H9 (cell line): ENCODE measurements around the gene DSCAM. TPM values are rescaled to one million over a fixed set of nuclear protein-coding genes. Genes with fewer than 3 reads are reported as not detected.

Experiments used
- DNase-seq: peaks from one replicate; pipeline ENCODE4 v3.0.0-alpha.2; 2017
- H2AFZ ChIP-seq: one replicate; pipeline ENCODE4 v1.6.1; 2013; ENCODE audit warnings: mild to moderate bottlenecking, low read length, control low read depth, moderate library complexity
- H2AK5ac ChIP-seq: 2 replicates; pipeline ENCODE4 v1.6.1; 2013; ENCODE audit warnings: low read length, control low read depth, mixed read lengths; ENCODE audit not compliant: insufficient read length
- H2BK120ac ChIP-seq: one replicate; pipeline ENCODE4 v1.6.1; 2013; ENCODE audit warnings: low read depth, mild to moderate bottlenecking, low read length, control low read depth, inconsistent platforms; ENCODE audit not compliant: poor library complexity, severe bottlenecking
- H2BK12ac ChIP-seq: 2 replicates; pipeline ENCODE4 v1.6.1; 2013; ENCODE audit warnings: low read length, control low read depth, mixed read lengths, low read depth; ENCODE audit not compliant: insufficient read length
- H2BK15ac ChIP-seq: 2 replicates; pipeline ENCODE4 v1.6.1; 2013; ENCODE audit warnings: low read depth, low read length, control low read depth
- H2BK20ac ChIP-seq: one replicate; pipeline ENCODE4 v1.6.1; 2013; ENCODE audit warnings: low read depth, mild to moderate bottlenecking, low read length, control low read depth, inconsistent platforms; ENCODE audit not compliant: poor library complexity, severe bottlenecking
- H2BK5ac ChIP-seq: 2 replicates; pipeline ENCODE4 v1.6.1; 2013; ENCODE audit warnings: low read length, control low read depth, mixed read lengths; ENCODE audit not compliant: insufficient read length
- H3K14ac ChIP-seq: 2 replicates; pipeline ENCODE4 v1.6.1; 2013; ENCODE audit warnings: low read length, control low read depth; ENCODE audit not compliant: insufficient read depth
- H3K18ac ChIP-seq: 2 replicates; pipeline ENCODE4 v1.6.1; 2013; ENCODE audit warnings: low read depth, mild to moderate bottlenecking, mixed read lengths, low read length, control low read depth; ENCODE audit not compliant: insufficient read length
- H3K23ac ChIP-seq: 2 replicates; pipeline ENCODE4 v1.6.1; 2013; ENCODE audit warnings: low read length, control low read depth, mixed read lengths, low read depth; ENCODE audit not compliant: insufficient read length
- H3K23me2 ChIP-seq: 2 replicates; pipeline ENCODE4 v1.6.1; 2013; ENCODE audit warnings: low read depth, mild to moderate bottlenecking, mixed read lengths, low read length, control low read depth; ENCODE audit not compliant: insufficient read length, poor library complexity, severe bottlenecking
- H3K27ac ChIP-seq: 2 replicates; pipeline ENCODE4 v1.5.1; 2013; ENCODE audit warnings: low read length, control low read depth, mixed read lengths, low read depth; ENCODE audit not compliant: insufficient read length
- H3K27me3 ChIP-seq: 2 replicates; pipeline ENCODE4 v1.6.1; 2013; ENCODE audit warnings: low read length, control low read depth, inconsistent platforms; ENCODE audit not compliant: insufficient read depth
- H3K4ac ChIP-seq: 2 replicates; pipeline ENCODE4 v1.6.1; 2013; ENCODE audit warnings: low read depth, mild to moderate bottlenecking, control low read depth, inconsistent platforms, low read length, moderate library complexity
- H3K4me1 ChIP-seq: 2 replicates; pipeline ENCODE4 v1.6.1; 2013; ENCODE audit warnings: low read length, control low read depth, inconsistent platforms; ENCODE audit not compliant: insufficient read depth
- H3K4me2 ChIP-seq: 2 replicates; pipeline ENCODE4 v1.6.1; 2013; ENCODE audit warnings: low read length, control low read depth, mixed read lengths; ENCODE audit not compliant: insufficient read length, insufficient read depth
- H3K56ac ChIP-seq: 2 replicates; pipeline ENCODE4 v1.6.1; 2013; ENCODE audit warnings: low read depth, mild to moderate bottlenecking, mixed read lengths, low read length, control low read depth; ENCODE audit not compliant: insufficient read length
- H3K79me1 ChIP-seq: 2 replicates; pipeline ENCODE4 v1.6.1; 2013; ENCODE audit warnings: low read depth, mild to moderate bottlenecking, moderate library complexity, low read length, control low read depth, inconsistent platforms; ENCODE audit not compliant: insufficient read depth, poor library complexity, severe bottlenecking
- H3K79me2 ChIP-seq: 2 replicates; pipeline ENCODE4 v1.6.1; 2013; ENCODE audit warnings: low read length, control low read depth, inconsistent platforms; ENCODE audit not compliant: insufficient read depth
- H3K9ac ChIP-seq: 2 replicates; pipeline ENCODE4 v1.6.1; 2013; ENCODE audit warnings: low read length, control low read depth, mixed read lengths; ENCODE audit not compliant: insufficient read length; ENCODE audit errors: extremely low read depth
- H3K9me3 ChIP-seq: one replicate; pipeline ENCODE4 v1.6.1; 2013; ENCODE audit warnings: low read depth, low read length, inconsistent platforms; ENCODE audit not compliant: control insufficient read depth
- H3T11ph ChIP-seq: one replicate; pipeline ENCODE4 v1.6.1; 2013; ENCODE audit warnings: mild to moderate bottlenecking, low read length, control low read depth, inconsistent platforms
- H4K20me1 ChIP-seq: one replicate; pipeline ENCODE4 v1.6.1; 2013; ENCODE audit not compliant: control insufficient read depth, insufficient read length, insufficient read depth
- H4K5ac ChIP-seq: 2 replicates; pipeline ENCODE4 v1.6.1; 2013; ENCODE audit warnings: low read depth, mild to moderate bottlenecking, mixed read lengths, low read length, control low read depth; ENCODE audit not compliant: insufficient read length
- H4K8ac ChIP-seq: replicated peaks from 2 replicates; pipeline ENCODE4 v1.6.1; 2013; ENCODE audit warnings: low read length, control low read depth, mixed read lengths, low read depth; ENCODE audit not compliant: insufficient read length
- H4K91ac ChIP-seq: 2 replicates; pipeline ENCODE4 v1.6.1; 2013; ENCODE audit warnings: low read depth, mild to moderate bottlenecking, moderate library complexity, mixed read lengths, low read length, control low read depth; ENCODE audit not compliant: insufficient read length
- H3K27ac Mint-ChIP-seq, 3 experiments: 2 replicates in 2 of 3; 3 replicates in 1 of 3; pipeline ENCODE4 v1.8.0; 2020 to 2021; ENCODE audit warnings: mixed read lengths in 3 of 3, mild to moderate bottlenecking in 1 of 3, moderate library complexity in 1 of 3
- H3K27me3 Mint-ChIP-seq: 2 replicates; pipeline ENCODE4 v1.8.0; 2021; ENCODE audit warnings: low read depth, mild to moderate bottlenecking, moderate library complexity, mixed read lengths
- H3K36me3 Mint-ChIP-seq, 3 experiments: 2 replicates in 2 of 3; 3 replicates in 1 of 3; pipeline ENCODE4 v1.8.0; 2020 to 2021; ENCODE audit warnings: low read depth in 3 of 3, mixed read lengths in 3 of 3; ENCODE audit not compliant: insufficient read depth in 1 of 3
- H3K4me1 Mint-ChIP-seq, 2 experiments: 2 replicates each; pipeline ENCODE4 v1.8.0; 2020; ENCODE audit warnings: mixed read lengths in 2 of 2
- H3K4me3 Mint-ChIP-seq, 2 experiments: 2 replicates in 1 of 2; 3 replicates in 1 of 2; pipeline ENCODE4 v1.8.0; 2020 to 2021; ENCODE audit warnings: mild to moderate bottlenecking in 2 of 2, mixed read lengths in 2 of 2, moderate library complexity in 1 of 2
- H3K9me3 Mint-ChIP-seq, 2 experiments: 2 replicates in 1 of 2; 3 replicates in 1 of 2; pipeline ENCODE4 v1.8.0; 2020; ENCODE audit warnings: mild to moderate bottlenecking in 2 of 2, mixed read lengths in 2 of 2, moderate library complexity in 1 of 2
- CTCF ChIP-seq: fragments of 200-600 bp; sonication (generic); conservative IDR thresholded peaks from 3 replicates; pipeline ENCODE4 v1.8.0; 2021; ENCODE audit warnings: antibody characterized with exemption, mild to moderate bottlenecking
- WGBS: extraction: QIAGEN DNeasy Blood & Tissue Kit; methylation state at CpG from one replicate; pipeline ENCODE4 v1.1.7; 2013; ENCODE audit warnings: missing lambda C conversion rate, low lambda C conversion rate, mixed read lengths; ENCODE audit not compliant: insufficient read length; ENCODE audit errors: extremely low coverage; 5-methylcytosine and 5-hydroxymethylcytosine counted together
- total RNA-seq: library from RNA; stranded (reverse); gene quantifications from 2 replicates; pipeline ENCODE4 v1.2.1, GENCODE V29; 2021

The DSCAM gene
- total RNA-seq, 1 experiment from 2014 or later, result 0.17 TPM

DNA sequence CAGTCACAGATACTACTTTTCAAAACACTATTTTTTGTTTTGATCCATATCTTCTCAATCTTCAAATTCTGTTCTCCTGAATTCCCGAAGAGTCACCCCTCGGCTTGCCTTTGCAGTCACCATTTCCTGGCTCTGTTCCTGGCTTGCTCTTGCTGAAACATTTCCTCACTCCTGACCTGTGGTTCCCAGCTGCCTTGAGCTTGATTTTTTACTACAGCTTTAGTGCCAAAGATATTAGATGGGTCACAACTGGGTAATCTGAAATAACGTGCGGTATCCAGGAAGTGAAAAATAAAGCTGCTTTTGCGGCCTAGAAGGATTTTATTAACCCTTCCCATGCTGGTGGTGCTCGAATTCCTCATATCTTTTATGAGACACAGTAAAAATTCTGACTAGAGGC is 660.9 kb downstream of the DSCAM start:
- Histone ChIP-seq H4K8ac (no peak overlapping the region), H3T11ph (no peak overlapping the region), H3K14ac (no peak overlapping the region), H3K4me2 (no peak overlapping the region), H3K23ac (no peak overlapping the region), H4K5ac (no peak overlapping the region), H3K23me2 (no peaks in the 10 kb centered on the region), H3K18ac (no peak overlapping the region), H2BK20ac (no peak overlapping the region), H3K79me1 (no peaks in the 10 kb centered on the region), H2AFZ (no peak overlapping the region), H4K20me1 (no peaks in the 10 kb centered on the region), H3K27me3 (no peaks in the 10 kb centered on the region; the same call in 1 of the 2 replicates), H3K4ac (no peak overlapping the region), H3K4me1 (no peaks in the 10 kb centered on the region), H2BK120ac (no peak overlapping the region), H4K91ac (no peak overlapping the region), H2BK5ac (no peak overlapping the region), H3K9me3 (no peaks in the 10 kb centered on the region), H3K56ac (no peak overlapping the region), H3K27ac (no peak overlapping the region), H2BK12ac (no peak overlapping the region), H3K9ac (no peak overlapping the region), H2BK15ac (no peak overlapping the region), H2AK5ac (no peak overlapping the region), H3K79me2 (no peaks in the 10 kb centered on the region)
- peaks cover 9 to 18% (median 11%) of the 10 kb centered on the region in 3 experiments for H3K36me3 Mint-ChIP-seq
- no peak for TF ChIP-seq CTCF
- H3K27ac Mint-ChIP-seq, result no peak overlapping the region
- H3K4me1 Mint-ChIP-seq, result peaks cover 2 to 5% of the 10 kb centered on the region in 2 experiments
- no peak overlapping the region for H3K4me3 Mint-ChIP-seq
- peaks cover 21 to 24% of the 10 kb centered on the region in 2 experiments for H3K9me3 Mint-ChIP-seq
- H3K27me3 Mint-ChIP-seq, result no peaks in the 10 kb centered on the region; the same call in 1 of the 2 replicates
- WGBS, result no CpG with 5 or more reads among the region's 6 CpGs
- no peak for DNase-seq
